K562 (cell line): ENCODE measurements around the gene EPYC. TPM values are rescaled to one million over a fixed set of nuclear protein-coding genes. Genes with fewer than 3 reads are reported as not detected.

Source experiments
- ATAC-seq: fragments of 200-7000 bp; cut with Tn5 transposase; 3 replicates; pipeline ENCODE4 v1.9.1; 2020; ENCODE audit warnings: moderate library complexity
- BruUV-seq: library from RNA; stranded (reverse); fragments of 400-500 nt; replicated peaks from 2 replicates; lab custom pipeline; 2021; lab: Mats Ljungman, UMichigan
- CTCF ChIA-PET: fragments of 300-600 bp; formaldehyde crosslinking; extraction: SDS; loops from one replicate; lab custom pipeline; 2021; ENCODE audit warnings: low intra/inter-chr PET ratio; lab: Yijun Ruan, JAX
- POLR2A ChIA-PET: fragments of 300-600, 350-650 bp; sonication (Branson Sonifier 250); formaldehyde crosslinking; extraction: SDS; loops from one replicate; lab custom pipeline; 2021; ENCODE audit warnings: antibody characterized with exemption, inconsistent platforms; lab: Yijun Ruan, JAX
- DNase-seq, 4 experiments: peaks; one replicate each; pipeline versions ENCODE4 v3.0.0 to v3.0.0-alpha.2; 2011 to 2018; ENCODE audit warnings: low spot score in 3 of 4, mixed read lengths in 3 of 4; ENCODE audit errors: extremely low read depth in 1 of 4
- FAIRE-seq: peaks from 2 replicates; lab custom pipeline; 2011; peaks lifted over from hg19 to GRCh38; lab: Jason Lieb, UNC
- H2AFZ ChIP-seq: 2 replicates; pipeline ENCODE4 v1.6.0; 2011; ENCODE audit warnings: low read depth, low read length, control low read depth, inconsistent platforms
- H3K27ac ChIP-seq: fragments of 200-600 bp; 3 replicates; pipeline ENCODE4 v1.8.0; 2011; ENCODE audit warnings: low read depth, mild to moderate bottlenecking, control low read depth, inconsistent platforms, low read length, moderate library complexity, mixed read lengths; ENCODE audit errors: extremely low read depth
- H3K27me3 ChIP-seq, 2 experiments: fragments of 300-600 bp in 1 of 2; 2 replicates in 1 of 2; 3 replicates in 1 of 2; pipeline versions ENCODE4 v1.6.0 to v1.8.0; 2011; ENCODE audit warnings: inconsistent platforms in 2 of 2, low read length in 2 of 2, mild to moderate bottlenecking in 1 of 2, mixed read lengths in 1 of 2, moderate library complexity in 1 of 2; ENCODE audit not compliant: control insufficient read depth in 2 of 2, insufficient read depth in 2 of 2
- H3K36me3 ChIP-seq: fragments of 300-600 bp; 3 replicates; pipeline ENCODE4 v1.8.0; 2011; ENCODE audit warnings: mild to moderate bottlenecking, low read length, inconsistent platforms; ENCODE audit not compliant: control insufficient read depth, insufficient read depth
- H3K4me1 ChIP-seq, 2 experiments: fragments of 200-600 bp in 1 of 2; replicated peaks in 1 of 2; 2 replicates in 1 of 2; 3 replicates in 1 of 2; pipeline versions ENCODE4 v1.5.1 to v1.8.0; 2011; ENCODE audit warnings: inconsistent platforms in 2 of 2, low read length in 2 of 2, mild to moderate bottlenecking in 1 of 2, mixed read lengths in 1 of 2, moderate library complexity in 1 of 2; ENCODE audit not compliant: control insufficient read depth in 2 of 2, insufficient read depth in 2 of 2
- H3K4me2 ChIP-seq: 2 replicates; pipeline ENCODE4 v1.6.1; 2011; ENCODE audit warnings: low read length, control low read depth, inconsistent platforms, mixed read lengths; ENCODE audit not compliant: insufficient read depth
- H3K4me3 ChIP-seq: fragments of 200-600 bp; sonication (generic), shearing (Covaris generic); 2 replicates; pipeline ENCODE4 v1.5.1; 2016; ENCODE audit warnings: control low read depth, inconsistent platforms
- H3K79me2 ChIP-seq: fragments of 200-600 bp; 3 replicates; pipeline ENCODE4 v1.8.0; 2011; ENCODE audit warnings: low read length, inconsistent platforms; ENCODE audit not compliant: control insufficient read depth, insufficient read depth
- H3K9ac ChIP-seq, 2 experiments: 2 replicates each; pipeline versions ENCODE4 v1.6.0 to v1.6.1; 2011; ENCODE audit warnings: low read depth in 2 of 2, low read length in 2 of 2, control low read depth in 1 of 2, inconsistent platforms in 1 of 2, mild to moderate bottlenecking in 1 of 2, mixed read lengths in 1 of 2; ENCODE audit not compliant: insufficient read depth in 1 of 2
- H3K9me1 ChIP-seq: one replicate; pipeline ENCODE4 v1.6.0; 2011; ENCODE audit warnings: inconsistent platforms, mild to moderate bottlenecking, low read length, moderate library complexity; ENCODE audit not compliant: control insufficient read depth, insufficient read depth
- H3K9me3 ChIP-seq: replicated peaks from 2 replicates; pipeline ENCODE4 v1.5.1; 2011; ENCODE audit warnings: low read depth, low read length, inconsistent platforms; ENCODE audit not compliant: control insufficient read depth, insufficient read depth
- H4K20me1 ChIP-seq: replicated peaks from 2 replicates; pipeline ENCODE4 v1.6.1; 2011; ENCODE audit warnings: low read length, inconsistent platforms, mixed read lengths; ENCODE audit not compliant: control insufficient read depth, insufficient read depth
- ATF7 ChIP-seq: fragments of 450-650 bp; IDR thresholded peaks from 2 replicates; pipeline ENCODE4 v1.7.1; 2014; ENCODE audit warnings: mild to moderate bottlenecking, moderate library complexity
- BRCA1 ChIP-seq, 2 experiments: fragments of 450-650 bp in 1 of 2; sonication (generic) in 1 of 2; formaldehyde crosslinking in 1 of 2; IDR thresholded peaks; 2 replicates each; pipeline versions ENCODE4 v1.5.0 to v1.6.1; 2017 to 2020; ENCODE audit warnings: mild to moderate bottlenecking in 1 of 2, missing genetic modification reagents in 1 of 2
- CHAMP1 ChIP-seq: fragments of 450-650 bp; IDR thresholded peaks from 2 replicates; pipeline ENCODE4 v1.6.1; 2016; ENCODE audit warnings: mild to moderate bottlenecking
- E2F3 ChIP-seq: fragments of 250-450 bp; sonication (Bioruptor Pico); IDR thresholded peaks from 2 replicates; pipeline ENCODE4 v1.4.0; 2020; ENCODE audit warnings: mild to moderate bottlenecking
- HCFC1 ChIP-seq: IDR thresholded peaks from 2 replicates; pipeline ENCODE4 v1.6.1; 2012; ENCODE audit warnings: low read depth, low read length, improper control_type of control experiment
- HNRNPH1 ChIP-seq: fragments of 200-400 bp; formaldehyde crosslinking; optimal IDR thresholded peaks from 2 replicates; pipeline ENCODE3; 2017; ENCODE audit warnings: low read depth, mild to moderate bottlenecking, low read length, moderate library complexity
- KAT2B ChIP-seq: IDR thresholded peaks from one replicate; pipeline ENCODE4 v1.6.1; 2012; ENCODE audit warnings: low read depth, mild to moderate bottlenecking, control low read depth, inconsistent platforms, low read length, moderate library complexity
- MEIS2 ChIP-seq: fragments of 450-650 bp; IDR thresholded peaks from 2 replicates; pipeline ENCODE4 v1.6.1; 2014; ENCODE audit warnings: mild to moderate bottlenecking; ENCODE audit not compliant: partially characterized antibody
- NCOA1 ChIP-seq: fragments of 450-650 bp; IDR thresholded peaks from 2 replicates; pipeline ENCODE4 v1.6.1; 2016; ENCODE audit warnings: low read depth
- NKRF ChIP-seq: fragments of 450-650 bp; IDR thresholded peaks from 2 replicates; pipeline ENCODE4 v1.6.1; 2016; ENCODE audit warnings: borderline replicate concordance
- SIRT6 ChIP-seq: IDR thresholded peaks from one replicate; pipeline ENCODE4 v1.6.1; 2012; ENCODE audit warnings: low read depth, mild to moderate bottlenecking, control low read depth, inconsistent platforms, low read length, moderate library complexity
- SUPT5H ChIP-seq: fragments of 450-650 bp; IDR thresholded peaks from 2 replicates; pipeline ENCODE4 v1.6.1; 2016
- TAF7 ChIP-seq: fragments of 450-650 bp; IDR thresholded peaks from 2 replicates; pipeline ENCODE4 v1.6.1; 2016; ENCODE audit warnings: missing genetic modification characterization, missing compliant biosample characterization
- TAL1 ChIP-seq: fragments of 450-650 bp; IDR thresholded peaks from 2 replicates; pipeline ENCODE4 v1.6.1; 2016; ENCODE audit warnings: mild to moderate bottlenecking
- XRCC3 ChIP-seq: fragments of 450-650 bp; IDR thresholded peaks from 2 replicates; pipeline ENCODE4 v1.6.1; 2017; ENCODE audit warnings: mild to moderate bottlenecking, moderate library complexity
- ZBTB7A ChIP-seq: IDR thresholded peaks from 2 replicates; pipeline ENCODE4 v1.6.1; 2011; ENCODE audit warnings: low read depth, mild to moderate bottlenecking, low read length, moderate library complexity, borderline replicate concordance; ENCODE audit not compliant: control insufficient read depth
- WGBS: fragments of 100-300 bp; shearing (Covaris generic); methylation state at CpG from one replicate; pipeline ENCODE4 v1.1.6; 2016; ENCODE audit warnings: low coverage, mixed read lengths; ENCODE audit not compliant: insufficient coverage; ENCODE audit errors: missing lambda C conversion rate; 5-methylcytosine and 5-hydroxymethylcytosine counted together
- in situ Hi-C: fragments of 300-500 bp; cut with MboI; formaldehyde crosslinking; loops from 4 replicates; pipeline ENCODE4 v1.15.0; 2018; ENCODE audit warnings: inconsistent platforms, mixed read lengths
- intact Hi-C: fragments of 100-400 bp; cut with micrococcal nuclease; formaldehyde crosslinking; loops from 2 replicates; pipeline ENCODE4 v1.14.2; 2022
- polyA plus RNA-seq, 8 experiments: library from polyadenylated mRNA; depleted of rRNA in 4 of 8; stranded (reverse) in 5 of 8; unstranded in 3 of 8; fragments of >200 nt; fragmentation: Nextera tagmentation in 2 of 8; fragmentation: Illumina TruSeq in 1 of 8; extraction: Ambion mirVana in 2 of 8; extraction: Trizol in 1 of 8; gene quantifications; 2 replicates each; pipeline versions ENCODE4 v1.2.1 to v1.2.3, GENCODE V29; 2011 to 2014; ENCODE audit warnings: inconsistent platforms in 1 of 8, missing spikeins in 1 of 8
- total RNA-seq, 7 experiments: library from RNA; depleted of rRNA in 6 of 7; stranded (reverse); fragments of >200 nt in 6 of 7; fragmentation: Illumina TruSeq in 2 of 7; extraction: Trizol in 2 of 7; gene quantifications; 2 replicates each; pipeline versions ENCODE4 v1.2.1 to v1.2.3, GENCODE V29; 2011 to 2021; ENCODE audit warnings: low replicate concordance in 1 of 7
- TF ChIP-seq, protein P1 (sequence below): fragments of 450-650 bp; IDR thresholded peaks from 2 replicates; pipeline ENCODE4 v1.6.1; 2018; ENCODE audit not compliant: partially characterized antibody

Gene EPYC
- total and polyA plus RNA-seq, 9 of the 15 experiments (the other 6 are each of a cell fraction or from before 2014, with no cell fraction given), result not detected

GRCh38 chr12:90990611-90991010 is 14.2 kb downstream of the EPYC start:
- POLR2A ChIA-PET, result no interaction called here
- Histone ChIP-seq H3K27me3 (no peaks in the 10 kb centered on the region), H3K36me3 (no peaks in the 10 kb centered on the region), H3K79me2 (no peaks in the 10 kb centered on the region), H3K4me2 (no peak overlapping the region), H3K9ac (no peak overlapping the region), H3K9me1 (no peaks in the 10 kb centered on the region), H3K4me1 (no peaks in the 10 kb centered on the region), H3K9me3 (no peaks in the 10 kb centered on the region), H4K20me1 (no peaks in the 10 kb centered on the region), H3K27ac (no peak overlapping the region), H3K4me3 (no peak overlapping the region), H2AFZ (no peak overlapping the region)
- in situ Hi-C loops (loop anchor here (25.0 kb wide), 1 partner anchor 347 kb away; no protein-coding TSS in a partner anchor), intact Hi-C loops (no loop called here)
- BruUV-seq, result no TSS peak
- CTCF ChIA-PET, result no interaction called here
- WGBS, result 2% methylated on average over 3 of the region's 3 CpGs
- ATAC-seq, result no peak
- no peak for DNase-seq
- FAIRE-seq, result no peak
- TF ChIP-seq XRCC3, result no peak
- no peak for TF ChIP-seq BRCA1 (IDR thresholded peaks at IDR 0.05)
- TF ChIP-seq BRCA1 (CRISPR knock-in tag; IDR thresholded peaks at IDR 0.05), result no peak
- no peak for TF ChIP-seq SUPT5H
- TF ChIP-seq SIRT6, result no peak
- no peak for TF ChIP-seq TAF7 (tag)
- no peak for TF ChIP-seq HCFC1
- TF ChIP-seq NKRF, result no peak
- no peak for TF ChIP-seq NCOA1
- no peak for TF ChIP-seq TAL1
- TF ChIP-seq ATF7, result no peak
- TF ChIP-seq CHAMP1, result no peak
- no peak for TF ChIP-seq HNRNPH1
- no peak for TF ChIP-seq E2F3
- TF ChIP-seq KAT2B, result no peak
- no peak for TF ChIP-seq ZBTB7A
- no peak for TF ChIP-seq MEIS2
- TF ChIP-seq, protein P1, sequence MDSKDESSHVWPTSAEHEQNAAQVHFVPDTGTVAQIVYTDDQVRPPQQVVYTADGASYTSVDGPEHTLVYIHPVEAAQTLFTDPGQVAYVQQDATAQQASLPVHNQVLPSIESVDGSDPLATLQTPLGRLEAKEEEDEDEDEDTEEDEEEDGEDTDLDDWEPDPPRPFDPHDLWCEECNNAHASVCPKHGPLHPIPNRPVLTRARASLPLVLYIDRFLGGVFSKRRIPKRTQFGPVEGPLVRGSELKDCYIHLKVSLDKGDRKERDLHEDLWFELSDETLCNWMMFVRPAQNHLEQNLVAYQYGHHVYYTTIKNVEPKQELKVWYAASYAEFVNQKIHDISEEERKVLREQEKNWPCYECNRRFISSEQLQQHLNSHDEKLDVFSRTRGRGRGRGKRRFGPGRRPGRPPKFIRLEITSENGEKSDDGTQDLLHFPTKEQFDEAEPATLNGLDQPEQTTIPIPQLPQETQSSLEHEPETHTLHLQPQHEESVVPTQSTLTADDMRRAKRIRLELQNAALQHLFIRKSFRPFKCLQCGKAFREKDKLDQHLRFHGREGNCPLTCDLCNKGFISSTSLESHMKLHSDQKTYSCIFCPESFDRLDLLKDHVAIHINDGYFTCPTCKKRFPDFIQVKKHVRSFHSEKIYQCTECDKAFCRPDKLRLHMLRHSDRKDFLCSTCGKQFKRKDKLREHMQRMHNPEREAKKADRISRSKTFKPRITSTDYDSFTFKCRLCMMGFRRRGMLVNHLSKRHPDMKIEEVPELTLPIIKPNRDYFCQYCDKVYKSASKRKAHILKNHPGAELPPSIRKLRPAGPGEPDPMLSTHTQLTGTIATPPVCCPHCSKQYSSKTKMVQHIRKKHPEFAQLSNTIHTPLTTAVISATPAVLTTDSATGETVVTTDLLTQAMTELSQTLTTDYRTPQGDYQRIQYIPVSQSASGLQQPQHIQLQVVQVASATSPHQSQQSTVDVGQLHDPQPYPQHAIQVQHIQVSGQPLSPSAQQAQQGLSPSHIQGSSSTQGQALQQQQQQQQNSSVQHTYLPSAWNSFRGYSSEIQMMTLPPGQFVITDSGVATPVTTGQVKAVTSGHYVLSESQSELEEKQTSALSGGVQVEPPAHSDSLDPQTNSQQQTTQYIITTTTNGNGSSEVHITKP, result no peak
